Measurements from ENCODE around the gene PIGQ.

Gene PIGQ

GRCh38 chr16:555528-556473 is 14.0 kb upstream of the PIGQ start:
- DNase-seq (ENCODE audit: low read depth, low spot score), result no peak

- DNase-seq (ENCODE audit: low read depth, low spot score), result no peak
Measured at GRCh38 chr16:556474-557173, 13.1 kb upstream of the PIGQ start.

GRCh38 chr16:557463-558297 is 12.1 kb upstream of the PIGQ start:
- DNase-seq (ENCODE audit: low read depth, low spot score), result no peak

- no peak for DNase-seq (ENCODE audit: low read depth, low spot score)
Measured at GRCh38 chr16:558298-559020, 11.3 kb upstream of the PIGQ start.

- DNase-seq (ENCODE audit: low read depth, low spot score), result no peak
Measured at GRCh38 chr16:559021-559380, 10.8 kb upstream of the PIGQ start.

GRCh38 chr16:559411-560203 is 10.2 kb upstream of the PIGQ start:
- no peak for DNase-seq (ENCODE audit: low read depth, low spot score)

GRCh38 chr16:560204-560700 is 9.5 kb upstream of the PIGQ start, which contains the start of gene PRR35:
Gene PRR35, plus strand, starts transcription at chr16:560394. Its CDS starts 2,901 bp downstream, at chr16:563295.
- DNase-seq (ENCODE audit: low read depth, low spot score), result no peak

GRCh38 chr16:560701-561412 is 8.9 kb upstream of the PIGQ start:
- no peak for DNase-seq (ENCODE audit: low read depth, low spot score)

- DNase-seq (ENCODE audit: low read depth, low spot score), result no peak
Measured at GRCh38 chr16:561413-561794, 8.4 kb upstream of the PIGQ start.

- no peak for DNase-seq (ENCODE audit: low read depth, low spot score)
Measured at GRCh38 chr16:561957-562938, 7.5 kb upstream of the PIGQ start.

GRCh38 chr16:563072-563644 is 6.6 kb upstream of the PIGQ start:
- no peak for DNase-seq (ENCODE audit: low read depth, low spot score)

GRCh38 chr16:564690-565418 is 4.9 kb upstream of the PIGQ start:
- DNase-seq (ENCODE audit: low read depth, low spot score), result no peak

GRCh38 chr16:565419-566330 is 4.1 kb upstream of the PIGQ start:
- no peak for DNase-seq (ENCODE audit: low read depth, low spot score)

- DNase-seq (ENCODE audit: low read depth, low spot score), result no peak
Measured at GRCh38 chr16:566475-567372, 3.0 kb upstream of the PIGQ start, which contains the start of gene NHLRC4. Gene NHLRC4, plus strand, starts transcription at chr16:567005. Its CDS starts 1,043 bp downstream, at chr16:568048.

Measured in brain pericyte (primary cell).